KMS-11 (cell line): ENCODE measurements around the gene PKP2.

ENCODE experiments used
- H2AFZ ChIP-seq: fragments of 200-600 bp; sonication (generic); 2 replicates; pipeline ENCODE4 v1.6.1; 2016; ENCODE audit warnings: antibody characterized with exemption, mixed run types, low read depth
- H3K27ac ChIP-seq: fragments of 200-600 bp; sonication (generic); 2 replicates; pipeline ENCODE4 v1.6.1; 2016; ENCODE audit warnings: mild to moderate bottlenecking, mixed run types
- H3K27me3 ChIP-seq: fragments of 200-600 bp; sonication (generic); 2 replicates; pipeline ENCODE4 v1.6.1; 2017; ENCODE audit warnings: mild to moderate bottlenecking, low read depth, mixed run types, moderate library complexity; ENCODE audit not compliant: insufficient read depth
- H3K36me3 ChIP-seq: fragments of 200-600 bp; sonication (generic); 2 replicates; pipeline ENCODE4 v1.6.1; 2017; ENCODE audit warnings: mild to moderate bottlenecking, mixed run types; ENCODE audit not compliant: insufficient read depth
- H3K4me1 ChIP-seq: fragments of 200-600 bp; sonication (generic); 2 replicates; pipeline ENCODE4 v1.6.1; 2016; ENCODE audit warnings: mild to moderate bottlenecking, low read depth, mixed run types; ENCODE audit not compliant: poor library complexity, severe bottlenecking
- H3K4me2 ChIP-seq: fragments of 200-600 bp; sonication (generic); 2 replicates; pipeline ENCODE4 v1.7.0; 2016; ENCODE audit warnings: mild to moderate bottlenecking, mixed run types
- H3K4me3 ChIP-seq: fragments of 200-600 bp; sonication (generic); IDR thresholded peaks from 2 replicates; pipeline ENCODE4 v1.6.1; 2017; ENCODE audit warnings: low read depth, low read length, mixed read lengths; ENCODE audit not compliant: insufficient read depth
- H3K79me2 ChIP-seq: fragments of 200-600 bp; sonication (generic); 2 replicates; pipeline ENCODE4 v1.6.1; 2016; ENCODE audit warnings: low read depth, mixed run types; ENCODE audit not compliant: insufficient read depth
- H3K9ac ChIP-seq: fragments of 200-600 bp; sonication (generic); 2 replicates; pipeline ENCODE4 v1.6.1; 2016; ENCODE audit warnings: mild to moderate bottlenecking, mixed run types
- H4K20me1 ChIP-seq: fragments of 200-600 bp; sonication (generic); 2 replicates; pipeline ENCODE4 v1.6.1; 2016; ENCODE audit warnings: mild to moderate bottlenecking, mixed run types; ENCODE audit not compliant: insufficient read depth
- TF ChIP-seq, protein P1 (sequence below): fragments of 200-600 bp; sonication (generic); conservative IDR thresholded peaks from 2 replicates; pipeline ENCODE4 v1.6.1; 2017; ENCODE audit warnings: low read depth, mild to moderate bottlenecking, antibody characterized with exemption, low read length, moderate library complexity, mixed read lengths

PKP2 gene

DNA sequence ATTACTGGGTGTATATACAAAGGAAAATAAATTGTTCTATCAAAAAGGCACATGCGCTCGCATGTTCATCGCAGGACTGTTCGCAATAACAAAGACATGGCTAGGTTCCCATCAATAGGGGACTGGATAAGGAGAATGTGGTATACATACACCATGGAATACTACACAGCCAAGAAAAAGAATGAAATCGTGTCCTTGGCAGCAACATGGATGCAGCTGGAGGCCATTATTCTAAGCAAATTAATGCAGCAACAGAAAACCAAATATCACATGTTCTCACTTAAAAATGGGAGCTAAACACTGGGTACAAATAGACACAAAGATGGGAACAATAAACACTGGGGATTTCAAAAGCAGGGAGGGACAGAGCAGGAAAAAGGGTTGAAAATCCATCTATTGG, 58.6 kb downstream of the PKP2 start:
- TF ChIP-seq, protein P1, sequence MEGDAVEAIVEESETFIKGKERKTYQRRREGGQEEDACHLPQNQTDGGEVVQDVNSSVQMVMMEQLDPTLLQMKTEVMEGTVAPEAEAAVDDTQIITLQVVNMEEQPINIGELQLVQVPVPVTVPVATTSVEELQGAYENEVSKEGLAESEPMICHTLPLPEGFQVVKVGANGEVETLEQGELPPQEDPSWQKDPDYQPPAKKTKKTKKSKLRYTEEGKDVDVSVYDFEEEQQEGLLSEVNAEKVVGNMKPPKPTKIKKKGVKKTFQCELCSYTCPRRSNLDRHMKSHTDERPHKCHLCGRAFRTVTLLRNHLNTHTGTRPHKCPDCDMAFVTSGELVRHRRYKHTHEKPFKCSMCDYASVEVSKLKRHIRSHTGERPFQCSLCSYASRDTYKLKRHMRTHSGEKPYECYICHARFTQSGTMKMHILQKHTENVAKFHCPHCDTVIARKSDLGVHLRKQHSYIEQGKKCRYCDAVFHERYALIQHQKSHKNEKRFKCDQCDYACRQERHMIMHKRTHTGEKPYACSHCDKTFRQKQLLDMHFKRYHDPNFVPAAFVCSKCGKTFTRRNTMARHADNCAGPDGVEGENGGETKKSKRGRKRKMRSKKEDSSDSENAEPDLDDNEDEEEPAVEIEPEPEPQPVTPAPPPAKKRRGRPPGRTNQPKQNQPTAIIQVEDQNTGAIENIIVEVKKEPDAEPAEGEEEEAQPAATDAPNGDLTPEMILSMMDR: no peak
- Histone ChIP-seq H3K79me2 (no peaks in the 10 kb centered on the region), H3K4me3 (no peak overlapping the region), H3K4me2 (no peak overlapping the region), H3K4me1 (no peaks in the 10 kb centered on the region), H4K20me1 (no peaks in the 10 kb centered on the region), H3K9ac (no peak overlapping the region), H3K27me3 (no peaks in the 10 kb centered on the region), H2AFZ (no peak overlapping the region), H3K36me3 (peaks cover 7% of the 10 kb centered on the region; the same call in 1 of the 2 replicates), H3K27ac (no peak overlapping the region)

DNA sequence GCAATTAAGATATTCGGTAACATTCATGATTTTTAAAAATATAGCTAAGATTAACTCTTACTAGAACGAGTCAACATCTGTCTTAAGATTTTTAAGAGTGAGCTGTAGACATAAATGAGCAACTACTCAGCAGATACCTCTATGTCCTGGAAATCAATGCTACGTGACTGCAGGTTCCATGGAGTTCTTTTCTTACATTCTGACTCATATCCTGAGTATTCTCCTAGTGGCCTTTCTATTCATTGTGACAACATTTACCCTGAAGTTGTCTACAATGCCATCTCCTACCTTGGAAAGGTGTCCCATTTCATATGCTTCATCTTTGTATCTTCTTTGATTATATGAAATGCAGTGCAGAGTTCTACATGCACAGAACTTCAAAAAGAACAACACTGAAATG, 59.9 kb downstream of the PKP2 start:
- Histone ChIP-seq H4K20me1 (no peaks in the 10 kb centered on the region), H2AFZ (no peak overlapping the region), H3K27ac (no peak overlapping the region), H3K9ac (no peak overlapping the region), H3K4me1 (no peaks in the 10 kb centered on the region), H3K36me3 (peaks cover 7% of the 10 kb centered on the region; the same call in 1 of the 2 replicates), H3K79me2 (no peaks in the 10 kb centered on the region), H3K4me3 (no peak overlapping the region), H3K4me2 (no peak overlapping the region), H3K27me3 (no peaks in the 10 kb centered on the region)
- TF ChIP-seq, protein P1: no peak

DNA sequence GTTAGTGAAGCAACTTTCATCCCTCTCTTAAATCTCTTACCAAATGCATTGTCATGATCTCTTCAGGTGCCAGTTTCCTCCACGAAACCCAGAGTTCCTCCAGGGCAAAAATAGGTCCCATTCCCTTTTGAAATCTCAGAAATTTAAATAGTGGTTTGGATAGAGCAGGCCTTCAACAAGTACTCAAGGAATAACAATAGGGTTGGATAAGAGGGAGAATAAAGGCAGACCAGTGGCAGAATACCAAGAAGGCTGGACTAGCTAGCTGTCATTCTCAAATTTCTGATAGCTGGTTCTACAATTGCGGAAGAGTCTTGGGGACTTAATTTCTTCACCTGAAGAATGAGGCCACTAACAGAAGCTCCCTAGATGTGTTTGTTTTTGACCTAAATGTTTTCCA, 62.5 kb downstream of the PKP2 start:
- TF ChIP-seq, protein P1: no peak
- Histone ChIP-seq H3K4me3 (no peak overlapping the region), H3K27ac (no peak overlapping the region)

DNA sequence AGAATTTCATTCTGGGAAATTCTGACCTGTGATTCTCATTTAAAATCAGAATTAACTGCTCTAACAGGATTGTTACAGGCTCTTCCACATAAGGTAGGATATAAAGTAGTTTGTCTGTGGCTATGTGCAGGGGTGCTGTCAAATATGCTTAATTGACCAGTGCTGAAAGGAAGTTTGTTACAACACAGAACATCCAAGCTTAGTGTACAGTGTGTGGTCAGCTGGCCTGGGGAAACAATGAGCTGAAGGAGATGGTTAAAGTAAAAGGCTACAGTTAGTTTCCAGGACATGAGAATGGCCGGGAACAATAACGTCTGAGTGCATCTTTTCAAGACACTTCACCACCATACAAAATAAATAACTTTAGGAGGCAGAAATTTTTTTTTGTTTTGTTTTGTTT, 68.0 kb downstream of the PKP2 start:
- no peak overlapping the region for H3K27ac ChIP-seq
- no peak overlapping the region for H3K9ac ChIP-seq
- H3K36me3 ChIP-seq: no peaks in the 10 kb centered on the region
- H2AFZ ChIP-seq: no peak overlapping the region
- H3K4me1 ChIP-seq: no peaks in the 10 kb centered on the region
- H3K27me3 ChIP-seq: no peaks in the 10 kb centered on the region
- H3K4me3 ChIP-seq: no peak overlapping the region
- TF ChIP-seq, protein P1: no peak
- H3K79me2 ChIP-seq: no peaks in the 10 kb centered on the region
- no peak overlapping the region for H3K4me2 ChIP-seq
- no peaks in the 10 kb centered on the region for H4K20me1 ChIP-seq

More for the DNA sequence above, 62.5 kb downstream of the PKP2 start:
- H3K4me1 ChIP-seq: no peaks in the 10 kb centered on the region
- H3K4me2 ChIP-seq: no peak overlapping the region
- no peak overlapping the region for H2AFZ ChIP-seq
- no peak overlapping the region for H3K9ac ChIP-seq
- H3K36me3 ChIP-seq: no peaks in the 10 kb centered on the region
- no peaks in the 10 kb centered on the region for H3K27me3 ChIP-seq
- no peaks in the 10 kb centered on the region for H3K79me2 ChIP-seq
- H4K20me1 ChIP-seq: no peaks in the 10 kb centered on the region
